ENCODE results near the gene SCUBE2.
"Not testable (repeated sequence)": the region's sequence is repeated elsewhere in the genome, so short reads cannot be mapped to it uniquely, and the experiment has no call there.

SCUBE2 gene

GRCh38 chr11:8983552-8983951 lies 107.8 kb downstream of the SCUBE2 start:
- no peak overlapping the region for H3K4me3 ChIP-seq (ENCODE audit: low read depth, low read length)
- no peak for DNase-seq (ENCODE audit: low read depth, low spot score)
- in situ Hi-C loops (cut with HindIII; ENCODE audit: low sequenced_read_pairs): no loop called here
- TF ChIP-seq, protein P1, sequence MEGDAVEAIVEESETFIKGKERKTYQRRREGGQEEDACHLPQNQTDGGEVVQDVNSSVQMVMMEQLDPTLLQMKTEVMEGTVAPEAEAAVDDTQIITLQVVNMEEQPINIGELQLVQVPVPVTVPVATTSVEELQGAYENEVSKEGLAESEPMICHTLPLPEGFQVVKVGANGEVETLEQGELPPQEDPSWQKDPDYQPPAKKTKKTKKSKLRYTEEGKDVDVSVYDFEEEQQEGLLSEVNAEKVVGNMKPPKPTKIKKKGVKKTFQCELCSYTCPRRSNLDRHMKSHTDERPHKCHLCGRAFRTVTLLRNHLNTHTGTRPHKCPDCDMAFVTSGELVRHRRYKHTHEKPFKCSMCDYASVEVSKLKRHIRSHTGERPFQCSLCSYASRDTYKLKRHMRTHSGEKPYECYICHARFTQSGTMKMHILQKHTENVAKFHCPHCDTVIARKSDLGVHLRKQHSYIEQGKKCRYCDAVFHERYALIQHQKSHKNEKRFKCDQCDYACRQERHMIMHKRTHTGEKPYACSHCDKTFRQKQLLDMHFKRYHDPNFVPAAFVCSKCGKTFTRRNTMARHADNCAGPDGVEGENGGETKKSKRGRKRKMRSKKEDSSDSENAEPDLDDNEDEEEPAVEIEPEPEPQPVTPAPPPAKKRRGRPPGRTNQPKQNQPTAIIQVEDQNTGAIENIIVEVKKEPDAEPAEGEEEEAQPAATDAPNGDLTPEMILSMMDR (IDR thresholded peaks at IDR 0.05; ENCODE audit: low read depth, low read length): no peak

- no peak overlapping the region for H3K4me3 ChIP-seq (ENCODE audit: low read depth, low read length)
- TF ChIP-seq, protein P1 (IDR thresholded peaks at IDR 0.05; ENCODE audit: low read depth, low read length): no peak
- no peak for DNase-seq (ENCODE audit: low read depth, low spot score)
- in situ Hi-C loops (cut with HindIII; ENCODE audit: low sequenced_read_pairs): no loop called here
These were observed 110.9 kb downstream of the SCUBE2 start for GRCh38 chr11:8980485-8980884.

GRCh38 chr11:8979365-8979764 lies 112.0 kb downstream of the SCUBE2 start:
- DNase-seq (ENCODE audit: low read depth, low spot score); in situ Hi-C loops (cut with HindIII; ENCODE audit: low sequenced_read_pairs); H3K4me3 ChIP-seq (ENCODE audit: low read depth, low read length): not testable (repeated sequence)

DNA sequence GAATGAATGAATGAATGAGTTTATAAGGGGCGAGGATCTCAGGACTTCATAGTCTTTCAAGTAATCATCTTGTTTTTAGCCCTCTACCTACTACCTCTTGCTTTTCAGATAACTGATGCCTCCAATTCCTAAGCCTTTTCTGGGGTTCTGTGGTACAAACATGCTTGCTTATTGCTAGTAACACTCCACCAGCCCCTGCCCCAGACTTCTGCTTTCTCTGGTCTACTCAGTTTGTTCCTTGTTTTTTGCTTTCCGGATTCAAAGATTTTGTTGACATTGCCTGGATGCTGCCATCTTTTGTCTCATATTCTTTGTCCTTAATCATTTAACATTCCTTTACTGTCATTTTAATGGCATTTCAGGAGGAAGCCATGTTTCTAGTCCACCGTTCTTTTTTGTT lies 118.3 kb downstream of the SCUBE2 start:
- in situ Hi-C loops (cut with HindIII; ENCODE audit: low sequenced_read_pairs): no loop called here
- no peak for DNase-seq (ENCODE audit: low read depth, low spot score)

GRCh38 chr11:8971924-8972316 lies 119.5 kb downstream of the SCUBE2 start:
- no peak for DNase-seq (ENCODE audit: low read depth, low spot score)
- H3K4me3 ChIP-seq (ENCODE audit: low read depth, low read length): no peak overlapping the region
- in situ Hi-C loops (cut with HindIII; ENCODE audit: low sequenced_read_pairs): no loop called here
- TF ChIP-seq, protein P1 (IDR thresholded peaks at IDR 0.05; ENCODE audit: low read depth, low read length): no peak

More for the DNA sequence above, 118.3 kb downstream of the SCUBE2 start:
- H3K4me3 ChIP-seq (ENCODE audit: low read depth, low read length): no peak overlapping the region
- TF ChIP-seq, protein P1 (IDR thresholded peaks at IDR 0.05; ENCODE audit: low read depth, low read length): no peak

- in situ Hi-C loops (cut with HindIII; ENCODE audit: low sequenced_read_pairs): no loop called here
- DNase-seq (ENCODE audit: low read depth, low spot score): no peak
- no peak overlapping the region for H3K4me3 ChIP-seq (ENCODE audit: low read depth, low read length)
- TF ChIP-seq, protein P1 (IDR thresholded peaks at IDR 0.05; ENCODE audit: low read depth, low read length): no peak
These were observed 120.0 kb downstream of the SCUBE2 start for GRCh38 chr11:8971196-8971923.

Measured in astrocyte of the spinal cord (primary cell).